Parathyroid adenoma (tissue), 2 donors: Measurements from ENCODE around the gene ATF6B.

Experiments used
- H2AFZ ChIP-seq: fragments of 300-600 bp; sonication (generic); one replicate; pipeline ENCODE4 v1.7.0; 2017; ENCODE audit warnings: antibody characterized with exemption, mild to moderate bottlenecking
- H3K27ac ChIP-seq: fragments of 300-600 bp; sonication (generic); one replicate; pipeline ENCODE4 v1.7.0; 2017
- H3K27me3 ChIP-seq: fragments of 300-600 bp; sonication (generic); one replicate; pipeline ENCODE4 v1.7.0; 2017; ENCODE audit warnings: low read length; ENCODE audit not compliant: control insufficient read depth, insufficient read depth
- H3K36me3 ChIP-seq: fragments of 300-600 bp; sonication (generic); one replicate; pipeline ENCODE4 v1.7.0; 2017; ENCODE audit warnings: low read length; ENCODE audit not compliant: control insufficient read depth, insufficient read depth
- H3K4me1 ChIP-seq: fragments of 300-600 bp; sonication (generic); one replicate; pipeline ENCODE4 v1.7.0; 2017; ENCODE audit warnings: control low read depth
- H3K4me2 ChIP-seq: fragments of 300-600 bp; sonication (generic); one replicate; pipeline ENCODE4 v1.7.0; 2017; ENCODE audit warnings: low read length
- H3K4me3 ChIP-seq: fragments of 300-600 bp; sonication (generic); one replicate; pipeline ENCODE4 v1.7.0; 2017; ENCODE audit warnings: low read depth, low read length
- H3K79me2 ChIP-seq: fragments of 300-600 bp; sonication (generic); one replicate; pipeline ENCODE4 v1.7.0; 2017; ENCODE audit warnings: control low read depth
- H3K9ac ChIP-seq: fragments of 300-600 bp; sonication (generic); one replicate; pipeline ENCODE4 v1.7.0; 2017; ENCODE audit warnings: mild to moderate bottlenecking
- H3K9me3 ChIP-seq: fragments of 300-600 bp; sonication (generic); one replicate; pipeline ENCODE4 v1.7.0; 2017; ENCODE audit warnings: low read length; ENCODE audit not compliant: control insufficient read depth
- TF ChIP-seq, protein P1 (sequence below): fragments of 300-600 bp; sonication (generic); IDR thresholded peaks from one replicate; pipeline ENCODE4 v1.7.0; 2017; ENCODE audit warnings: antibody characterized with exemption, mild to moderate bottlenecking
- donor health status: primary hyperparathyroidism.

ATF6B gene

GRCh38 chr6:32074996-32075532 is 53.0 kb downstream of the ATF6B start:
- H3K27ac ChIP-seq = no peak overlapping the region
- H3K4me1 ChIP-seq = no peaks in the 10 kb centered on the region
- H3K4me2 ChIP-seq = no peak overlapping the region
- no peaks in the 10 kb centered on the region for H3K27me3 ChIP-seq
- no peak overlapping the region for H3K9ac ChIP-seq
- no peak overlapping the region for H3K4me3 ChIP-seq
- no peaks in the 10 kb centered on the region for H3K36me3 ChIP-seq
- H3K9me3 ChIP-seq = no peaks in the 10 kb centered on the region
- TF ChIP-seq, protein P1, sequence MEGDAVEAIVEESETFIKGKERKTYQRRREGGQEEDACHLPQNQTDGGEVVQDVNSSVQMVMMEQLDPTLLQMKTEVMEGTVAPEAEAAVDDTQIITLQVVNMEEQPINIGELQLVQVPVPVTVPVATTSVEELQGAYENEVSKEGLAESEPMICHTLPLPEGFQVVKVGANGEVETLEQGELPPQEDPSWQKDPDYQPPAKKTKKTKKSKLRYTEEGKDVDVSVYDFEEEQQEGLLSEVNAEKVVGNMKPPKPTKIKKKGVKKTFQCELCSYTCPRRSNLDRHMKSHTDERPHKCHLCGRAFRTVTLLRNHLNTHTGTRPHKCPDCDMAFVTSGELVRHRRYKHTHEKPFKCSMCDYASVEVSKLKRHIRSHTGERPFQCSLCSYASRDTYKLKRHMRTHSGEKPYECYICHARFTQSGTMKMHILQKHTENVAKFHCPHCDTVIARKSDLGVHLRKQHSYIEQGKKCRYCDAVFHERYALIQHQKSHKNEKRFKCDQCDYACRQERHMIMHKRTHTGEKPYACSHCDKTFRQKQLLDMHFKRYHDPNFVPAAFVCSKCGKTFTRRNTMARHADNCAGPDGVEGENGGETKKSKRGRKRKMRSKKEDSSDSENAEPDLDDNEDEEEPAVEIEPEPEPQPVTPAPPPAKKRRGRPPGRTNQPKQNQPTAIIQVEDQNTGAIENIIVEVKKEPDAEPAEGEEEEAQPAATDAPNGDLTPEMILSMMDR = no peak
- no peak overlapping the region for H2AFZ ChIP-seq
- no peaks in the 10 kb centered on the region for H3K79me2 ChIP-seq

DNA sequence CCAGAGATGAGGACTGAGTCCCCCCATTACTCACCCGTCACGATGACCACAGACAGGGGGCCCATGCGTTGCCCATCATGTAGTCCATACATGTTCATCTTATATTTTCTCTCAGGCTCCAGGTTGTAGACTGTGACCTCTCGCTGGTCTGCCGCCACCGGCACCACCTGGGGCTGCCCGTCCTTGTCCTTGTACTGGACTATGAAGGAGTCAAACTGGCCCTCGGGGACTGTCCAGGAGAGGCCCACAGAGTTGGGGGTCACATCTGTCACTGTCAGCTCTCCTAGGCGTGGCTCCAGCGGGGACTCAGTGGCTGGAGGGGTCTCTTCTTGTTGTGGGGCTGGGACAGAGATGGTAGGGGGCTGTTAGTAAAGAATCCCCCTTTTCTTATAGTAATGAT is 54.4 kb downstream of the ATF6B start:
- Histone ChIP-seq H3K36me3 (no peaks in the 10 kb centered on the region), H3K79me2 (no peaks in the 10 kb centered on the region), H3K9me3 (no peaks in the 10 kb centered on the region), H3K9ac (no peak overlapping the region), H3K27me3 (no peaks in the 10 kb centered on the region), H2AFZ (no peak overlapping the region), H3K4me2 (no peak overlapping the region), H3K27ac (no peak overlapping the region), H3K4me3 (no peak overlapping the region), H3K4me1 (no peaks in the 10 kb centered on the region)
- TF ChIP-seq, protein P1 = no peak

DNA sequence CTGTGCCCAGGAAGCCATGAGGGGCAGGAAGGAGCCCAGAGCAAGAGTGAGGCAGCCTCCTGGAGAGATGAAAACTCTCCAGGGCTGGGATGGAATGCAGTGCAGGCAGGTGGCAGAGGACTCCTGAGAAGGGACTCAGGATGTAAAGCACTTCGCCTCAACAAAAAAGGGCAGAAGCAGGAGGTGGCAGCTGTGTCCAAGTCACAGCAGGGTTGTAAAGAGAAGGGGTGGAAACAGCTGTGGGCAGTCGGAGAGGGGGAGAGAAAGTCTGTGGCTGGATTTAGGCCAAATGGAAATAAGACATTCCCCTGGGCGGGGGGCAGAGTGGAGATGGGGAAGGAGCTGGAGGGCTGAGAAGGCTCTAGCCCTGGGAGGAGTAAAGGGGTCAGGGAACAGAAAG is 54.9 kb downstream of the ATF6B start:
- Histone ChIP-seq H3K9ac (no peak overlapping the region), H3K79me2 (no peaks in the 10 kb centered on the region), H3K4me3 (no peak overlapping the region), H3K4me1 (no peaks in the 10 kb centered on the region), H3K36me3 (no peaks in the 10 kb centered on the region), H3K9me3 (no peaks in the 10 kb centered on the region), H2AFZ (no peak overlapping the region), H3K4me2 (no peak overlapping the region), H3K27me3 (no peaks in the 10 kb centered on the region), H3K27ac (no peak overlapping the region)
- TF ChIP-seq, protein P1 = no peak

DNA sequence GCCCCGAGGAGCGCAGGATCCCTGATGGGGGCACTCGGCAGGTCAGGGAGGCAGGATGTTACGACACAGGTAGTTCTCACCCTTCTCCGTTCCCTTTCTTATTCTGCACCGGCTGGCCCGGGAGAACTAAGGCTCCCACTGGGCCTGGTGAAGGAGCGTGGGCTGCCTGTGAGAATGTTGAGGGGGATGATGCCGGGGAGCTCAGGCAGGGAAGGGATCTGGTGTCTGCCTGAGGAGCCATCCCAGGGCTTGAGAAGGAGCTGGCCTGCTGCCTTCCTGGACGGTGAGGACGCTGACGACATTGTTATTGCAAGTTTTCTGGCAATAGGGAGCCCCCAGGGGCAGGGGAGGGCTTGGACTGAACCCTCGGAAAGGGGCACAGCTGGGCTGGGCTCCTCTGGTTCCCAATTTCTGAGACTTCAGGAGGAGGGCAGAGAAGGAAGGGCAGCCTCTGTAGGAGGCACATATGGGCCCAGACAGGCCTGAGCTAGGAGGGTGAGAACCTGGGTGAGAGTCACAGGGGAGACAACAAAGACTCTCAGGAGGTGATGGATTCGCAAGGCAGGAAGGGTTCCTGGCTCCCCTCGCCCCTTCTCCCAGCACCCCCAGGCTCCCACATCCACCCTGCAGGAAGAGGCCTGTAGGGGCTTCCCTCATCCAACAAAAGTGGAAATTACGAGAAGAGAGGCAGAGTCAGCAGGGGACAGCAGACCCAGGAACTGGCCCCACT is 57.1 kb downstream of the ATF6B start:
- no peak overlapping the region for H3K9ac ChIP-seq
- H3K4me1 ChIP-seq = no peaks in the 10 kb centered on the region
- TF ChIP-seq, protein P1 = no peak
- H3K4me3 ChIP-seq = no peak overlapping the region
- H3K27me3 ChIP-seq = no peaks in the 10 kb centered on the region
- no peak overlapping the region for H2AFZ ChIP-seq
- H3K79me2 ChIP-seq = no peaks in the 10 kb centered on the region
- H3K27ac ChIP-seq = no peak overlapping the region
- no peak overlapping the region for H3K4me2 ChIP-seq
- no peaks in the 10 kb centered on the region for H3K9me3 ChIP-seq
- no peaks in the 10 kb centered on the region for H3K36me3 ChIP-seq
